HG03469 (cell line): ENCODE measurements around the gene REV3L.

Experiments used
- ATAC-seq: cut with Tn5 transposase; IDR thresholded peaks from one replicate; pipeline ENCODE4 v1.9.1; 2021; ENCODE audit warnings: mild to moderate bottlenecking, moderate library complexity, moderate number of reproducible peaks; ENCODE audit not compliant: unreplicated experiment

Gene REV3L

DNA sequence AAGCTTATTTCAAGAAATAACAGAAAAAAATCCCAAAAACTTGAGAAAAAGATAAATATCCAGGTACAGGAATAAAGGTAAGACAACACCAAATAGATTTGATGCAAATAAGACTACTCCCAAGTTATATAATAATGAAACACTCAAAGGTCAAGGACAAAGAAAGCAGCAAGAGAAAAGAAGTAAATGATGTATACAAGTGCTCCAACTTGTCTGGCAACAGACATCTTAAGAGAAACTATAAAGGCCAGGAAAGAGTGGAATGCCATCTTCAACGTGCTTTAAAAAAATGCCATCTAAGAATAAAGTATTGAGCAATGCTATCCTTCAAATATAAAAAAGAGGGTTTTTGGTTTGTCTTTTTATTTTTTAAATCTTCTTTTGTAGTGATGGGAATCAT, 54.2 kb downstream of the REV3L start:
- no peak for ATAC-seq

DNA sequence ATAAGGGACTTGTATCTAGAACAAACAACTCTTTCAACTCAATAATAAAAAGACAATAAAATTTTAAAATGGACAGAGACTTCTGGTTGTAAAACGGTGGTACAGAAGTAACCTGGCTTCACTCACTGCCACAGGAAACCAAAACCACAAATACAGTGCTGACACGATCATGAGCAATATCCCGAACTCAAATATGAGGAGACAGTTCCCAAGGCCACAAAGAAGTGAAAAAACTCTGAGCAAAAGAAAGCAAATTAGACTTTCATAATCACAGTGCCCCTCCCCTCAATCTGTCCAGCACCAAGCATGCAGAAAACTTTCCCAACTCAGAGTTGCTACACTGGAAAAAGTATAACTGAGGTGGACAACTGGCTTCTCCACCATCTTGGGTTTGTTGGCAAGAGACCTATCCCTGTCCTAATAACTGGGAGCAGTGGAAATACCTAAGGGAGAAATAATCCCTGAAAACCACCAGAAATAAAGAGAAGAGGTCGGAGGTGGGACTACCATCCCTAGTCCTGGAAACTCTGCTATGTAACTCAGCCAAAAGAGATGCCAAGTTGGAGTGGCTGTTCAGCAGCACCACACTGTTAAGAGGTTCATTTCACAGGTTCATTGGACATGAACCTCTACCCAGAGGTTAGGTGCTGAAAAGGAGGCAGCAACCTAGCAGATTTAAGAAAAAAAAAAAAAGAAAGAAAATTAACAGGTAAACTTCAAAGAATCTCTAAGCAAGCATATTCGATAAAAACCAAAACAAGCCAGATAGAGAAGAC, 55.5 kb downstream of the REV3L start:
- peak; percentile 81 for ATAC-seq

DNA sequence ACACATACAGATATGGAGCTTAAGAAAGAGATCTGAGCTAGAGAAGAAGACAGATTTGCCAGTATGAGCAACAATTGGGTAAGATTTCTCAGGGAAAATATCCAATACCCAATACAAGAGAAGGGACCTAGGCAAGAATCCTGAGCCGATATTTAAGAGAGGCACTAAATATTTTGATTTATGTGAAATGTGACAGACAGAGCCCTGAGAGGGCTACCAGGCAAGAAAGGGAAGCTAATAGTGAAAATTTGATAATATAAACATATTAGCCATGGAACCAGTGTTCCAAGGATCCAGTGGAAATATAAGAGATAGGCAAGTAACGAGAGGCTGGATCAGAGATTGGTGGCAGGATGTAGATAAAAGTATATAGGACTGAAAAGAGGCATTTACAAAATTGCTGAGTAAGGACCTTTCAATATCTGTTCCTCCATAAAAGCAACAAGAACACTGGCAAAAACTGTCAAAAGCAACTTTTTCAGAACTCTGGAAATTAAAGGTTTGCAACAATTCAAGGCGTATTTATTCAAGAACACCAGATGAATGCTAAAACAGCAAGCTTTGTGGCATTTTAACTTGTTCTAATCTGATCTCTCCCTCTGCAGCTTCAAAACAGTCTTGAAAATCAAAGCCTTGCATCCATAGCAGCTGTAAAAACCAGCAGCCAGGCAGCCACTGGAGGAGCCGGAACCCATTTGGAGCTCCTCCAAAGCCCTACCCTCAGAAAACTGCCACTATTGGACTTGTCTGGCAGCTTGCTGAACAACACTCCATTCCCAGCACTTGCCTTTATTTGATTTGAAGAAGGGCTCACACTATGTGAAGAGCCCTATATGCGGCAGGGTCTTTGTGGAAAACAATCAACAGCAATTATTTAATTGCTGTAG, 58.8 kb downstream of the REV3L start:
- no peak for ATAC-seq

DNA sequence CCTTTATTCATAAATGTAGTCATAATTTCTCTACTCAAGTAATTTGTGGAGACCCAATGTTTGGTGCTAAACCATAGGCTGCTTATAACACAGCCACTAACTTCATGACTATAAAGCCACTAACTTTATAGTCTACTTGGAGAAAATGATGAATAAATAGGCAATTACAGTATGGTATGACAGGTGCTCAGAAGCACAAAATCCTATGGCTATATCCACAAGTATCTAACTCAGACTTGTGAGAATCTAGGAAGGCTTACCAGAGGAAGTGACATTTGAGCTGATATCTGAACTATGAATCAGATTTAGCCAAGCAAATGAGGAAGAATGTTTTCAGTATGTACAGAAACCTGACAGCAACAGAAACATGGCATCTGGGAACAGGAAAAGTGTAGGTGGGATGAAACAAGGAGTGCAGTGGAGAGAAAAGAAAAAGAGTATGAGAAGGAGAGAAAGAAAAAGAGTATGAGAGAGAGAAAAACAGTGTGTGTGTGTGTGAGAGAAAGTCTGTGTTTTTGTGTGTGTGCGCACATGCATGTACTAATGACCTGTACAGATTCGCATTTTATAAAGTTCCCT, 59.9 kb downstream of the REV3L start:
- no peak for ATAC-seq

DNA sequence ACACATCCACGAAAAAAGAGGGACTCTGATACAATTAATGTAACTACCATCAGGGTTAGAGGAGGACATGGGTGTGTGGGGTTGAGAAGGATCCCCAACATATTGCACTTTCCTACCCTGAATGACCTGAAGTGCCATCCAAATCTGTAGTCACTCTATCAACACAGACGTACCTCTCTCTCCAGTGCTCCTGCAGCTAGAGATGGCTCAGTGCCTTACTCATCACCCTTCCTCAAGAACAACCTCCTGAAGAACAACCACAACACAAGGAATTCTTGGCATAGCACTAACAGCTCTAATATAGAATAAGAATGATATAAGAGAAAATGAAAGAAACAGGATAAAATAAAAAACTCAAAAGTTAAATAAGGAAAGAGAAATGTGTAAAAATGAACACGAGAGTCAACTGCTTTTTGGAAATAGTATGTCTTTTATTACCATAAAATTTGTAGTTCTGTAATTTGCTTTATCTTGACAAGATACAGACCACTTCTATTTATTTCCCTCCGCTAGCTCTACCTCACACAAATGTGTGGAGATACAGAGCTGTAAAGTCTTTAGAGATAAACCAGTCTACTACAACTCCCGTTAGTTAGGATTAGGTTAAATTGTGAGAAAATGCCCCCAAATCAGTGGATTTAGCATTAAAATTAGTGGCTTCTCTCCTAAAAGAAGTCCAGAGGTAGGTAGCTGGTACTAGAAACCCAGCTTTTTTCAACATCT, 63.9 kb downstream of the REV3L start:
- ATAC-seq = no peak

DNA sequence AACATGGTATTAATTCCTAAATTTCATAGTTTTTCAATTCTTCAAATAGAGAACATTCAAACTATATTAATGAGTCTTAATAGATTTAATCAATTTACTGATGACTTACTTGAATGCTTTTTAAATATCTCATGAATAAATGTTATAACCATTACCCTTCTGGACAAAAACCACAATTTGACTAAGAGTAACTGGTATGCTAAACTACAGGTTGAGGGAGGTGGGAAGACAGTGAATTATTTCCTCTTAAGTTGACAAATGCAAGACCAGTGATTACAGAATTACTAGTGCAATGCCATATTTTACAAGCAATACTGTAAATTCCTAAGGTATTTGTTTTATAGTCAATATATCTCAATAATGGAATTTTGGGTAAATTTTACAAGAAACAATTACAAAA, 65.1 kb downstream of the REV3L start:
- ATAC-seq = no peak

DNA sequence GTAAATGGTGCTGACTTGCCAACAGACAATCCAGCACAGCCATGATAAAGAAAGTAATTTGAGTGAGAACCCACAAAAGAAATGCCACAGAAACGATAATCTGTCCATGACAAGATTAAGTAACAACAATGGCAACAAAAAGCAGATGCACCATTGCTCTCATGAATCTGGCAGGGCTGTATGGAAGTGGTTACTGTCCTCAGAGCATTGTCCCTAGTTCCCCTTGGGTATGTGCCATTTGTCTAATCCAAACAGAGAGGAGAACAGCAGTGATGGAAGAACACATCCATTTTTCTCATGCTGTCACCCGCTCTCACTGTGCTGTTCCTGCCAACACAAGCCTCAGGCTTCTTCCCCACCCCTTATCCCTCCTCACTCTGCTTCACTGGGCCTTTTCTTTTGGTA, 65.8 kb downstream of the REV3L start:
- ATAC-seq = no peak

DNA sequence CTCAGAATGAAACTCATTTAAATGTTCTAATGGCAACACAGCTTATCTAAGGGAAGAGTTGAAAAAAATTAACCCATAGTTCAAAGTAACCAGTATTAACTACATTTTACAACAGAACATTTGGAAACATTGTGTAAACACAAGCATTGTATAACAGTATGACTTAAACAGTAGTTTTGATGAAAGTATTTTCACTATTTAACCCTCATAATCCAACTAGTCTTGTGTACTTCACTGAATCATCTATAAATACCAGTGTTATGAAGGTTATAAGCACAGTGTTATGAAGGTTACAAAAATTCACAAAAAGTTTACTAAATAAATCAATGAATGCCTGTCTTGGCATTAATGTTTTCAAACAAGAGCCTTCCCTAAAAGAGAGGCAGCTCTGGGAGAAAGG, 66.5 kb downstream of the REV3L start:
- no peak for ATAC-seq

DNA sequence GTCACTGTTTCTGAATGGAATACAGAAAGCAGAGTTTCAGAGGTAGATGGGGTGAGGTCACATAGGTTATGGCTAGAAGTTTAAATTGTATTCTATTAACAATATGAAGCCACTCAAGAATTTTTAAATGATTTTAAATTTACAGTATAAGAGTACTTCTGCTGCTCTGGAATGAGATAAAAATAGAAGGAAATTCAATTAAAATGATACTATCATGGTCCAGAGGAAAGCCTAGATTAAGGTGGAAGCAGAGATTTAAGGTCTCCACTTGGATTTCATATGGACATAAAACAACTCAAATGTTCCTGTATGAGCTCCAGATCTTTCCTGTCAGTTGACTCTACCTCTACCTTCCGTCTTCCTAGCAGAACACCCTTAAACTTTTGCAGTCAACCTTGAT, 68.6 kb downstream of the REV3L start:
- ATAC-seq = no peak

DNA sequence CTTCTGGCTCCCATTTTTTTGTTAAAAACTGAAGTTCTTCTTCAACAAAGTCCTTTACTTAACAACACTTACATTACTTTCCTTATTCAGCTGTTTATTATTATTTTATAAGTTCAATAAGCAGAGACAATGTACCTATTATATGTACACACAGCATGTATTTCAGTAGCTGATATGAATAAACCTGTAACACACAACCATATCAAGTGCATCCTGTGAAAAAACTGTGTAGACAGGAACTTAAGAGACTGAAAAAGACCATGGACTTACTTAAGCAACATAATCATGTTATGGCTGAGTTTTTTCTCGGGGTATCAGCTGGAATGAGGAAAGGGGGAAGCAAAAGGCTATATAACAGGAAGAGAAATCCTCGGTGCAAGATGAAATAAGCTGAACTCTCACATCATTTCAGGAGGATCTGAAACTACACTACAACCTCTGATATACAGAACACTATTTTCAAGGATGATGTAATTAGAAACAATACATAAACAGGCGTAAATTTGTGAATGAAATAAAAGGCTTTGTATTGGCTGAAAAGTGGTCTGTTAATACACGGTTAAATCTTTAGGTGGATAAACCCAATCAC, 70.9 kb downstream of the REV3L start:
- no peak for ATAC-seq

DNA sequence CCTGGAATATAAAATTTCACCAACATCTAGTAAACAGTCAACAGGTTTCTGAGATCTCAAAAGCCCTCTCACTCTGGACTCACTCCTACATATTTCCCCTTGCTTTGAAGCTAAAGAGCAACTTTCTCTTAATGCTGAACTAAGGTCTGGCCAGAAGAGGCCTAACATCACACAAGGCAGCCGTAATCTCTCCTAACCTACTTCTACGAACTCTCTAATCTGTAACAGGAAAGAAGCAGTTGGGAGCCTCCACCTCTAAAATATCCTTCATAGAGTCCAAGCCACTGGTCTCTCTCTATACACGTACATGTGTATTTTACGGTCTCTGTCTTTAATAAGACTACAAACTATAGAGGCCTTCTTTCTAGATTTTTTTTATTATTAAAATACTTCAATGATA, 72.0 kb downstream of the REV3L start:
- no peak for ATAC-seq

DNA sequence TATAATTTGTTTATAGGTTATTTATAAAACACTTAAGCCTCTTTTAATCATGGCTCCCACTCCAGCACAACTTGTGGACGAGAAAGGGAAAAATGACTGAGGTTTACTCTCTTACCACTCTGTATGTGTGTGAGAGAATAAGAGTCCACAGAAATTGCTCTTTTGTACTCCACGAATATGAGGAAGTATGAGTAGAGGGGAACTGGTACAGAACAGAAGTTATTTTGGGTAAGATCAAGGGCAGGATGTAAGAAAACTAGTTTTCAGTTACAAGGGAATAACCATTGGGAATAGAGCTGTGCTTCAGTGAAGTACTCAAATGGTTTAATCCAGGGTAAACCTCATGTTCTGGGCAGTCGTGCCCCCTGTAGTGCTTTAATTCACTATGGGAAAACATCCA, 72.6 kb downstream of the REV3L start:
- no peak for ATAC-seq

DNA sequence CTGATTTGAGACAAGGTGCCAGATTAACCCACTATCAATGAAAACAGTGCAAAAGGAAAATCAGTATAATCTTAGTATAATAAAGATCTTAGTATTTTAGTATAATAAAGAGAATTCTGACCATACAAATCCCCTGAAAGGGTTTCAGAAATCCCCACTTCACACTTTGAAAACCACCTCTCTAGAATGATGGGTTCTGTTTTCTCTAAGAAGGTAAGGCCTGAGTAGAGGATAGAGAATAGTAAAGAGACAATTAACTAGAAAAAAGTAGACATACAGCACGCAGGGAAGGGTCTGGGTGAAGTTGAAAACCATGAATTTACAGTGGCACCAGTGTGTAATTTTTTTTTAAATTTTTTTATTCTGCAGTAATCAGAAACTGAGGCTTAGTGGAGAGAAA, 73.6 kb downstream of the REV3L start:
- ATAC-seq = no peak

DNA sequence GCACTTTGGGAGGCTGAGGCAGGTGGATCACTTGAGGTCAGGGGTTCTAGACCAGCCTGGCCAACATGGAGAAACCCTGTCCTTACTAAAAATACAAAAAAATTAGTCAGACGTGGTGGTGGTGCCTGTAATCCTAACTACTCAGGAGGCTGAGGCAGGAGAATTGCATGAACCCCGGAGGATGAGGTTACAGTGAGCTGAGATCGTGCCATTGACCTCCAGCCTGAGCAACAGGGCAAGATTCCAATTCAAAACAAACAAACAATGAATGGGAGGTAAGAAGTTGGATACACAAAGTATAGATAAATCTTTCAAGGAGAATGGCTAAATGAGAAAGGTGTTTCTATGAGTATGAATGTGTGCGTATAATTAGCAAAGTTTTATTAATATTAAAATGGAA, 75.3 kb downstream of the REV3L start:
- no peak for ATAC-seq

DNA sequence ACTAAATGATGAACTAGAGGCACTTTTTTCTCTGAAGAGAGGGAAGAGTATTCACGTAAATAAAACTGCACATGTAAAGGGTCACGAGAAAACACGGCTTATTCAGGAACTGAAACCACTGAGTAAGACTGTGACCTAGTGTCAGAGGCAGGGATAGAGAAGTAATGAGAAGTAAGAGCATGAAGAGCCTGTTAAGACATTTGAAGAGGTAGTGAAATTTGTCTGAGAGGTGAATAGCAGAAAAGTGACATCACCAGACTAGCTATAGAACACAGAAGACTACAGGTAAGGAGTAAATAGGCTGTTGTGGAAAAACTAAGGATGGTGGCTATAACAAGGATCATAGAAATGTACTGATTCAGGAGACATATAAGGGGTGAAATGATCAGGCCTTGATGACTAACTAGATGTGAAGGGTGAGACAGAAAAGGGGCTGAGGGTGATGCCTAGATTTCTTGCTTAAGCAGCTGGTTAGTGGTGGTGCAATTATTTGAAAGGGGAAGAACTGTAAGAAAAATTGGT, 76.8 kb downstream of the REV3L start:
- peak; percentile 98 for ATAC-seq

DNA sequence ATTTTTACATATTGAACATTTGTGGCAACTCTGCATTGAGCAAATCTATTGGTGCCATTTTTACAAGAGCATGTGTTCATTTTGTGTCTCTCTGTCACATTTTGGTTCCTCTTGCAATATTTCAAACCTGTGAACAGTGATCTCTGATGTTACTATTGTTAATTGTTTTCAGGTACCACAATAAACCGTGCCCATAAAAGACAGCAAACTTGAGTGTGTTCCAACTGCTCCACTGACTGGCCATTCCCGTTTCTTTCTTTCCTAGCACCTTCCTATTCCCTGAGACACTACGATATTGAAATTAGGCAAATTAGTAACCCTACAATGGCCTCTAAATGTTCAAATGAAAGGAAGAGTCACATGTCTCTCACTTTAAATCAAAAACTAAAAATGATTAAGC, 79.6 kb downstream of the REV3L start:
- ATAC-seq = no peak

DNA sequence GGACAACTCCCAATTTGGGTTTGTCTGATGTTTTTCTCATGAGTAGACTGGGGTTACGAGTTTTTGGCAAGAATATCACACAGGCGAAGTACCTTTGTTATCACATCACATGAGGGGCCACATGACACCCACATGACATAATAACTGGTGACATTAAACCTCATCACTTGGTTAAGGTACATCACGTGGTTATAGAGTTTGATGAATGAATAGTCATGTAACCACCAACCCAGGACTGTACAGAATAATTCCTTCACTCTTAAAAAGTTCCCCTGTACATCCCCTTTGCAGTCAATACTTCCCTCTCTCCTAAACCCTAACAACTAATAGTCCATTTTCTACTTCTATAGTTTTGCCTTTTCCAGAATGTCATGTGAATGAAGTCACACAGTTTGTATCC, 83.4 kb downstream of the REV3L start:
- ATAC-seq = no peak

DNA sequence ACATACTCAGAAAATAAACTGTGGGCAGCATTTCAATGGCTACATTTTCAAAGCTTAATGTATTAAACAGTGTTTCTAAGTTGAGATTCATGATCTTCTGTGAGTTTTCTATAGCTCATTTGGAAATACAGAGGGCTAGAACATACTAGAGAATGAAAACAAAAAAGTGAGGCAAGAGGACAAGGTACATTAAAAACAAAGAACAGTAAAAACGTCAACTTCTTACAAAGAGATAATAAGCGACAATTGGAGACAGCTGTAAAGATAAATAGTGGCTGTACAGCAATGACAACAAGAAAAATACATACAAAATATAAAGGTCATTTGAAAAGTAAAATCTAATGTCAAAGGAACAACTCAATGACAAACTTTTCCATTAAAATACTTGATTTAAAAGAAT, 94.3 kb downstream of the REV3L start:
- no peak for ATAC-seq

DNA sequence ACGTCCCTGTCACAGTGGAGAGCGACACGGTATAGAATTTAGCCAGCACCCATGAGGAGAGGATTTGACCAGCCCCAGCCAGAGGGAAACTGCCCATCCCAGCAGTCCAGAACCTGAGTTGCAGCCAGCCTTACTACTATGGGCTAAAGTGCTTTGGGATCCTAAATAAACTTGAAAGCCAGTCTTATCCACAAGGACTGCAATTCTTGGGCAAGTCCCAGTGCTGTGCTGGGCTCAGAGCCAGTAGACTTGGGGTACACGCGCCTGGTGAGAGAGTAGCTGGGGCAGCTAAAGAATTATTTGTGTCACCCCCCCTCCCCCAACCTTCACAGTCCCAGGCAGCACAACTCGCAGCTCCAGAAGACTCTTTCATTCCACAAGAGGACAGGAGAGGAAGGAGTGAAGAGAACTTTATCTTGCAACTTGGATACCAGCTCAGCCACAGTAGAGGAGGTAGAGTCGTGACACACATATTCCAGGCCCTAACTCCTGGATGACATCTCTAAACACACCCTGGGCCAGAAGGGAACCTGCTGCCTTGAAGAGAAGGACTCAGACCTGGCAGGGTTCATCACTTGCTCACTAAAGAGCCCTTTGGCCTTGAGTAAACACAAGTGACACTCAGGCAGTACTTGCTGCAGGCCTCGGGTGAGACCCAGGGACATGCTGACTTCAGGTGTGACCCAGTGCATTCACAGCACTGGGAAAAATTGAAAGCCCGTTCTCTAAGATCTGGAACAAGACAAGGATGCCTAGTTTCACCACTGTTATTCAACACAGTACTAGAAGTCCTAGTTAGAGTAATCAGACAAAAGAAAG, 100.3 kb downstream of the REV3L start:
- no peak for ATAC-seq

DNA sequence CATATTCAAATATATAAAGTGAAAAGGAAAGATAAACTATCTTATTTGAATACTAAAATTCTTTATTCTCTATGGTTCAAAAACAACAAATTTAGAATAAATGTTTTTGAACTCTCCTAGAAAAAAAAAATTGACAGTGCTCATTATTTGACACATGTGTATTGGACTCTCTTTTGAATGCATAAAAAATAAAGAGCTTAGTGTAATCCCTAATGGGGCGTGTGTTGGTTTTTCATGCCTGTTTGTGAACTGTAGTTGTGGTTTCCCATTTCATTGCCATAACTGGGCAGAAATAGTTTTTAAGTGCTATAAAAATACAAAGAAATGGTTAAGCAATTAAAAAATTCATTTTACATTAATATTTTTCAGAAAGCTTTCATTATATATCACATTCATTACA, 101.3 kb downstream of the REV3L start:
- ATAC-seq = no peak
